NB4 (cell line): ENCODE data around the gene GATA1.
A peak's percentile ranks its signal among the peaks of the same experiment; 100 is the strongest.

Experiments used
- DNase-seq: peaks from one replicate; pipeline ENCODE4 v3.0.0; 2010; ENCODE audit warnings: low read depth
- H3K4me3 ChIP-seq: one replicate; pipeline ENCODE4 v1.5.1; 2011; ENCODE audit warnings: mild to moderate bottlenecking, low read depth, low read length, moderate library complexity
- CTCF ChIP-seq: IDR thresholded peaks from one replicate; pipeline ENCODE4 v1.5.1; 2012; ENCODE audit warnings: low read depth, low read length
- MAX ChIP-seq: IDR thresholded peaks from 2 replicates; pipeline ENCODE4 v1.6.1; 2011; ENCODE audit warnings: low read depth, low read length
- MYC ChIP-seq: IDR thresholded peaks from 2 replicates; pipeline ENCODE4 v1.6.1; 2011; ENCODE audit warnings: low read depth, low read length
- POLR2A ChIP-seq: IDR thresholded peaks from 2 replicates; pipeline ENCODE4 v1.6.1; 2011; ENCODE audit warnings: mild to moderate bottlenecking; ENCODE audit not compliant: insufficient read length; ENCODE audit errors: extremely low read depth

GATA1 gene

GRCh38 chrX:48792219-48792618 lies 5.8 kb downstream of the GATA1 start:
- TF ChIP-seq CTCF (no peak), POLR2A (no peak), MYC (no peak), MAX (no peak)
- no peak overlapping the region for H3K4me3 ChIP-seq
- DNase-seq: no peak

GRCh38 chrX:48793935-48794334 lies 7.5 kb downstream of the GATA1 start:
- H3K4me3 ChIP-seq: no peak overlapping the region
- DNase-seq: no peak
- TF ChIP-seq MAX: no peak
- TF ChIP-seq MYC: no peak
- TF ChIP-seq POLR2A: no peak
- TF ChIP-seq CTCF: no peak

- no peak for TF ChIP-seq POLR2A
- no peak for TF ChIP-seq MAX
- TF ChIP-seq CTCF: no peak
- no peak for TF ChIP-seq MYC
- no peak overlapping the region for H3K4me3 ChIP-seq
- no peak for DNase-seq
Observed at GRCh38 chrX:48794340-48794910, 8.0 kb downstream of the GATA1 start.

GRCh38 chrX:48794911-48795515 lies 8.6 kb downstream of the GATA1 start:
- TF ChIP-seq CTCF (no peak), MYC (no peak), POLR2A (no peak), MAX (no peak)
- H3K4me3 ChIP-seq: no peak overlapping the region
- no peak for DNase-seq

GRCh38 chrX:48798318-48798717 lies 11.9 kb downstream of the GATA1 start:
- TF ChIP-seq CTCF: no peak
- H3K4me3 ChIP-seq: no peak overlapping the region
- DNase-seq: peak; percentile 10

- peak overlapping the region; percentile 90 for H3K4me3 ChIP-seq
- DNase-seq: peak; percentile 60
- TF ChIP-seq MYC (peak; percentile 11; the same call in 1 of the 2 replicates), POLR2A (no peak)
Observed at GRCh38 chrX:48800574-48801279, 14.3 kb downstream of the GATA1 start.
